PC-3 (cell line): Measurements from ENCODE around the gene CPT1C. TPM values are rescaled to one million over a fixed set of nuclear protein-coding genes. Genes with fewer than 3 reads are reported as not detected.

ENCODE experiments used
- ATAC-seq: fragments of 200-7000 bp; cut with Tn5 transposase; 2 replicates; pipeline ENCODE4 v1.9.1; 2020; ENCODE audit warnings: mild to moderate bottlenecking, moderate library complexity
- BruUV-seq: library from RNA; stranded (reverse); fragments of 400-500 nt; replicated peaks from 2 replicates; lab custom pipeline; 2021; lab: Mats Ljungman, UMichigan
- CTCF ChIA-PET: fragments of 300-600 bp; sonication (Branson Sonifier 250); formaldehyde crosslinking; loops from one replicate; lab custom pipeline; 2022; ENCODE audit warnings: antibody characterized with exemption; lab: Charles Lee
- POLR2A ChIA-PET: fragments of 300-600 bp; sonication (Branson Sonifier 250); formaldehyde crosslinking; loops from one replicate; lab custom pipeline; 2022; ENCODE audit warnings: antibody characterized with exemption; ENCODE audit not compliant: unreplicated experiment; lab: Charles Lee
- DNase-seq: peaks from one replicate; pipeline ENCODE4 v3.0.0-alpha.2; 2015
- H2AFZ ChIP-seq: fragments of 300-600 bp; sonication (generic); 2 replicates; pipeline ENCODE4 v1.6.0; 2016; ENCODE audit warnings: antibody characterized with exemption, low read length
- H3F3A ChIP-seq: fragments of 300-600 bp; sonication (generic); one replicate; pipeline ENCODE4 v1.6.0; 2017; ENCODE audit warnings: antibody characterized with exemption, low read length, control low read depth, mild to moderate bottlenecking; ENCODE audit not compliant: unreplicated experiment
- H3K27ac ChIP-seq: fragments of 300-600 bp; sonication (generic); 2 replicates; pipeline ENCODE4 v1.5.1; 2016; ENCODE audit warnings: mild to moderate bottlenecking, low read length
- H3K27me3 ChIP-seq: fragments of 300-600 bp; sonication (generic); 2 replicates; pipeline ENCODE4 v1.6.1; 2016; ENCODE audit warnings: low read length, mixed read lengths
- H3K36me3 ChIP-seq: fragments of 300-600 bp; sonication (generic); 2 replicates; pipeline ENCODE4 v1.6.1; 2016; ENCODE audit warnings: low read depth, mixed run types, low read length, mixed read lengths
- H3K4me1 ChIP-seq: fragments of 300-600 bp; sonication (generic); 2 replicates; pipeline ENCODE4 v1.5.1; 2016; ENCODE audit warnings: low read length; ENCODE audit not compliant: insufficient read depth
- H3K4me2 ChIP-seq: fragments of 300-600 bp; sonication (generic); 2 replicates; pipeline ENCODE4 v1.6.0; 2016; ENCODE audit warnings: low read length
- H3K4me3 ChIP-seq: fragments of 300-600 bp; sonication (generic); 2 replicates; pipeline ENCODE4 v1.5.1; 2016; ENCODE audit warnings: mild to moderate bottlenecking, low read length, mixed read lengths
- H3K79me2 ChIP-seq: fragments of 300-600 bp; sonication (generic); 2 replicates; pipeline ENCODE4 v1.6.1; 2017; ENCODE audit warnings: low read length, mixed read lengths
- H3K9ac ChIP-seq: fragments of 300-600 bp; sonication (generic); 2 replicates; pipeline ENCODE4 v1.6.0; 2016; ENCODE audit warnings: mild to moderate bottlenecking, low read length
- H3K9me2 ChIP-seq: fragments of 300-600 bp; sonication (generic); replicated peaks from 2 replicates; pipeline ENCODE4 v1.6.1; 2016; ENCODE audit warnings: mixed run types, low read length, mixed read lengths
- H3K9me3 ChIP-seq: fragments of 300-600 bp; sonication (generic); 2 replicates; pipeline ENCODE4 v1.6.1; 2016; ENCODE audit warnings: low read length, mixed read lengths
- H4K20me1 ChIP-seq: fragments of 300-600 bp; sonication (generic); 2 replicates; pipeline ENCODE4 v1.6.1; 2016; ENCODE audit warnings: low read length, mixed read lengths
- EZH2 ChIP-seq: fragments of 300-600 bp; sonication (generic); IDR thresholded peaks from one replicate; pipeline ENCODE4 v1.6.1; 2017; ENCODE audit warnings: antibody characterized with exemption, mild to moderate bottlenecking, low read length; ENCODE audit not compliant: unreplicated experiment
- EZH2phosphoT487 ChIP-seq: fragments of 300-600 bp; sonication (generic); IDR thresholded peaks from 2 replicates; pipeline ENCODE4 v1.6.1; 2018; ENCODE audit warnings: mild to moderate bottlenecking, antibody characterized with exemption, low read length, borderline replicate concordance
- intact Hi-C: fragments of 100-400 bp; cut with micrococcal nuclease; formaldehyde crosslinking; loops from 2 replicates; pipeline ENCODE4 v1.9.0; 2023
- total RNA-seq: library from RNA; depleted of rRNA; stranded (reverse); fragments of >200 nt; gene quantifications from 2 replicates; pipeline ENCODE4 v1.2.3, GENCODE V29; 2014
- TF ChIP-seq, protein P1 (sequence below): fragments of 300-600 bp; sonication (generic); conservative IDR thresholded peaks from 2 replicates; pipeline ENCODE4 v1.5.1; 2017; ENCODE audit warnings: antibody characterized with exemption, low read depth, mild to moderate bottlenecking, low read length

CPT1C gene
- total RNA-seq, 1 experiment from 2014 or later = 11.5 TPM

DNA sequence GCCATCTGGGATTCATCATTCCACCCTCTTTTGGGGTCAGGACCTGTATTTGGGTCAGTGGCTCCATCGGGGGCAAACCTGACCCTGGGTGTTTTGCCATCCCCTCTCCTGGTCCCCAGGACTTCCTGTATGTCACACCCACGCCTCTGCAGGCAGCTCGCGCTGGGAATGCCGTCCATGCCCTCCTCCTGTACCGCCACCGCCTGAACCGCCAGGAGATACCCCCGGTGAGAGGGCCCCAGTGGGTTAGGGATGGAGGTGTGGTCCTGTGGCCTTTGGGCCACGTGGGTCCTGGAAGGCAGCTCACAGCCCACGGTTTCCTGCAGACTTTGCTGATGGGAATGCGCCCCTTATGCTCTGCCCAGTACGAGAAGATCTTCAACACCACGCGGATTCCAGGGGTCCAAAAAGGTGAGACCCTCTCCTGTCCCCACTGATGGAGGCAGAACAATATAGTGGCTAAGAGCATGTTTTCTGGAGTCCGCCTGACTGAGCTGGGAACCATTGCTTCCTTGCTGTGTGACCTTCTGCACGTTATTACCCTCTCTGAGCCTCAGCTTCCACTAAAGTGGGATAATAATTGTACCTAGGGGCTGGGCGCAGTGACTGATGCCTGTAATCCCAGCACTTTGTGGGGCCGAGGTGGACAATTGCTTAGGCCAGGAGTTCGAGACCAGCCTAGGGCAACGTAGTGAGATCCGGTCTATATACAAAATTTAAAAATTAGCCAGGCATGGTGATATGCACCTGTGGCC is 14.1 kb downstream of the CPT1C start:
- Histone ChIP-seq H3K9ac (no peak overlapping the region), H3K9me3 (no peaks in the 10 kb centered on the region), H2AFZ (no peak overlapping the region), H3K4me2 (no peak overlapping the region), H3K79me2 (no peaks in the 10 kb centered on the region), H3K27ac (no peak overlapping the region), H3F3A (no peaks in the 10 kb centered on the region), H4K20me1 (no peaks in the 10 kb centered on the region), H3K27me3 (no peaks in the 10 kb centered on the region), H3K36me3 (no peaks in the 10 kb centered on the region), H3K4me1 (no peaks in the 10 kb centered on the region), H3K9me2 (no peaks in the 10 kb centered on the region), H3K4me3 (no peak overlapping the region)
- DNase-seq = no peak
- intact Hi-C loops = no loop called here
- ATAC-seq = no peak
- CTCF ChIA-PET = no interaction called here
- BruUV-seq = no TSS peak
- TF ChIP-seq, protein P1, sequence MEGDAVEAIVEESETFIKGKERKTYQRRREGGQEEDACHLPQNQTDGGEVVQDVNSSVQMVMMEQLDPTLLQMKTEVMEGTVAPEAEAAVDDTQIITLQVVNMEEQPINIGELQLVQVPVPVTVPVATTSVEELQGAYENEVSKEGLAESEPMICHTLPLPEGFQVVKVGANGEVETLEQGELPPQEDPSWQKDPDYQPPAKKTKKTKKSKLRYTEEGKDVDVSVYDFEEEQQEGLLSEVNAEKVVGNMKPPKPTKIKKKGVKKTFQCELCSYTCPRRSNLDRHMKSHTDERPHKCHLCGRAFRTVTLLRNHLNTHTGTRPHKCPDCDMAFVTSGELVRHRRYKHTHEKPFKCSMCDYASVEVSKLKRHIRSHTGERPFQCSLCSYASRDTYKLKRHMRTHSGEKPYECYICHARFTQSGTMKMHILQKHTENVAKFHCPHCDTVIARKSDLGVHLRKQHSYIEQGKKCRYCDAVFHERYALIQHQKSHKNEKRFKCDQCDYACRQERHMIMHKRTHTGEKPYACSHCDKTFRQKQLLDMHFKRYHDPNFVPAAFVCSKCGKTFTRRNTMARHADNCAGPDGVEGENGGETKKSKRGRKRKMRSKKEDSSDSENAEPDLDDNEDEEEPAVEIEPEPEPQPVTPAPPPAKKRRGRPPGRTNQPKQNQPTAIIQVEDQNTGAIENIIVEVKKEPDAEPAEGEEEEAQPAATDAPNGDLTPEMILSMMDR = no peak
- POLR2A ChIA-PET = no interaction called here

DNA sequence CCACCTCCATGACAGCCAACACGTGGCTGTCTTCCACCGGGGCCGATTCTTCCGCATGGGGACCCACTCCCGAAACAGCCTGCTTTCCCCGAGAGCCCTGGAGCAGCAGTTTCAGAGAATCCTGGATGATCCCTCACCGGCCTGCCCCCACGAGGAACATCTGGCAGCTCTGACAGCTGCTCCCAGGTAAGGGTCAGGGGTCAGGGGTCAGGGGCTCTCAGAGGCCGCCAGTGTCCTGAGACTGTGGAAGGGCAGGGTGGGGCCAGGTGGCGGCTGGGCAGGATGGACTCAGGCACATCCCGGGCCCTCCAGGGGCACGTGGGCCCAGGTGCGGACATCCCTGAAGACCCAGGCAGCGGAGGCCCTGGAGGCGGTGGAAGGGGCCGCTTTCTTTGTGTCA is 15.0 kb downstream of the CPT1C start:
- no peaks in the 10 kb centered on the region for H3K9me2 ChIP-seq
- TF ChIP-seq EZH2phosphoT487 (no peak), EZH2 (no peak)
- TF ChIP-seq, protein P1 = no peak
- no peak overlapping the region for H2AFZ ChIP-seq
- H3K9me3 ChIP-seq = no peaks in the 10 kb centered on the region
- H4K20me1 ChIP-seq = no peaks in the 10 kb centered on the region
- H3K27me3 ChIP-seq = no peaks in the 10 kb centered on the region
- H3F3A ChIP-seq = no peaks in the 10 kb centered on the region
- no peak overlapping the region for H3K27ac ChIP-seq
- H3K4me1 ChIP-seq = peaks cover 7% of the 10 kb centered on the region; the same call in 1 of the 2 replicates
- DNase-seq (no peak), ATAC-seq (no peak)
- no peak overlapping the region for H3K4me2 ChIP-seq
- ChIA-PET POLR2A (no interaction called here), CTCF (no interaction called here)
- no peaks in the 10 kb centered on the region for H3K79me2 ChIP-seq
- no peak overlapping the region for H3K4me3 ChIP-seq
- H3K36me3 ChIP-seq = no peaks in the 10 kb centered on the region
- no peak overlapping the region for H3K9ac ChIP-seq
- BruUV-seq = no TSS peak
- intact Hi-C loops = no loop called here

DNA sequence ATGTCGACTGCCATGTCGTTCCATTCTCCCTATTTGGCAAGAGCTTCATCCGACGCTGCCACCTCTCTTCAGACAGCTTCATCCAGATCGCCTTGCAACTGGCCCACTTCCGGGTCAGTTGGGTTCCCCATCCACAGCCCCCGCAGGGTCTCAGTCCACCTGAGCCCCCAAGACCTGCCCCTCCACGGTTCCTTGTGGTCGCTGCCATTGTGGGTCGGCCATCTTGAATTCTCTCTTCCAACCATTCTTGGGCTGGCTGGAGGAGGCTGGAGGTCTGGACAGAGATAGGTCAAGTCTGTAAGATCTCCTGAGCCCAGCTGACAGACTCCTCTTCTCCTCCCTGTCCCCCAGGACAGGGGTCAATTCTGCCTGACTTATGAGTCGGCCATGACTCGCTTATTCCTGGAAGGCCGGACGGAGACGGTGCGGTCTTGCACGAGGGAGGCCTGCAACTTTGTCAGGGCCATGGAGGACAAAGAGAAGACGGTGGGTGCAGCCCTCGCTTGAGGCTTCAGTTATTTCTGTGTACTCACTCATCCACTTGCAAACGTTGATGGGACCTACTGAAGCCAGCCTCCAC is 19.5 kb downstream of the CPT1C start:
- H3K9me3 ChIP-seq = no peaks in the 10 kb centered on the region
- ATAC-seq (peak; percentile 46), DNase-seq (peak; percentile 72)
- H3K9me2 ChIP-seq = no peaks in the 10 kb centered on the region
- no peak overlapping the region for H3K27ac ChIP-seq
- POLR2A ChIA-PET = interaction anchor here (0.5 kb wide), 1 partner anchor 138 kb away, joined by 8 read pairs; no protein-coding TSS in a partner anchor
- H4K20me1 ChIP-seq = no peaks in the 10 kb centered on the region
- no peak overlapping the region for H3K4me2 ChIP-seq
- H3F3A ChIP-seq = no peaks in the 10 kb centered on the region
- no peak for TF ChIP-seq EZH2phosphoT487
- no peak for TF ChIP-seq EZH2
- TF ChIP-seq, protein P1 = no peak
- H2AFZ ChIP-seq = peak overlapping the region; percentile 64
- no peaks in the 10 kb centered on the region for H3K27me3 ChIP-seq
- no peak overlapping the region for H3K4me3 ChIP-seq
- no peaks in the 10 kb centered on the region for H3K36me3 ChIP-seq
- CTCF ChIA-PET = no interaction called here
- no TSS peak for BruUV-seq
- peaks cover 21% of the 10 kb centered on the region for H3K4me1 ChIP-seq
- no peaks in the 10 kb centered on the region for H3K79me2 ChIP-seq
- intact Hi-C loops = no loop called here
- no peak overlapping the region for H3K9ac ChIP-seq
